ENCODE data around the gene FNDC3B. TPM values are rescaled to one million over a fixed set of nuclear protein-coding genes. Genes with fewer than 3 reads are reported as not detected.

The FNDC3B gene
- total and polyA plus RNA-seq, 2 donors from 2014 or later, result 11.8 to 185 TPM

DNA sequence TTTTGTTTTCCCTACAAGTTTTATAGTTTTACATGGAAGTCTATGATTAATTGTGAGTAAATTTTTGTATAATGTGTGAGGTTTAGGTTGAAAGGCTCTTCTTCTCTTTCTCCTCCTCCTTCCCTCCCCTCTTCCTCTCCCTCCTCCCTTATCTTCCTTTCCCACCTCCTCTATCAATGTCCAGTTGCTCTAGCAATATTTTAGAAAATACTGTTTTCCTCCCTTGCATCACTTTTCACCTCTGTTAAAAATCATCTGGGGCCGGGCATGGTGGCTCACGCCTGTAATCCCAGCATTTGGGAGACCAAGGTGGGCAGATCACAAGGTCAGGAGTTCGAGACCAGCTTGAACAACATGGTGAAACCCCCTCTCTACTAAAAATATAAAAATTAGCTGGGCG is 119.4 kb downstream of the FNDC3B start:
- Histone ChIP-seq H3K9me3 (ENCODE audit: control insufficient read depth in 2 of 3, insufficient read depth in 1 of 3, low read length in 3 of 3) (no peaks in the 10 kb centered on the region), H3K27me3 (ENCODE audit: control insufficient read depth, insufficient read depth, low read length) (no peaks in the 10 kb centered on the region), H3K27ac (ENCODE audit: low read depth in 2 of 2, low read length in 2 of 2) (no peak overlapping the region), H3K4me3 (ENCODE audit: low read length in 3 of 3) (no peak overlapping the region), H3K4me1 (ENCODE audit: control insufficient read depth in 2 of 3, insufficient read depth in 2 of 3, low read depth in 1 of 3, low read length in 3 of 3) (peaks cover 0 to 20% (median 9%) of the 10 kb centered on the region in 3 donors), H3K9ac (ENCODE audit: low read length in 3 of 3) (no peak overlapping the region), H3K36me3 (ENCODE audit: control insufficient read depth in 2 of 3, insufficient read depth in 3 of 3, low read length in 3 of 3) (no peaks in the 10 kb centered on the region)
- FAIRE-seq (no peak), DNase-seq (no peak)
- intact Hi-C loops (cut with DNase I), result no loop called here
- TF ChIP-seq, protein P1, sequence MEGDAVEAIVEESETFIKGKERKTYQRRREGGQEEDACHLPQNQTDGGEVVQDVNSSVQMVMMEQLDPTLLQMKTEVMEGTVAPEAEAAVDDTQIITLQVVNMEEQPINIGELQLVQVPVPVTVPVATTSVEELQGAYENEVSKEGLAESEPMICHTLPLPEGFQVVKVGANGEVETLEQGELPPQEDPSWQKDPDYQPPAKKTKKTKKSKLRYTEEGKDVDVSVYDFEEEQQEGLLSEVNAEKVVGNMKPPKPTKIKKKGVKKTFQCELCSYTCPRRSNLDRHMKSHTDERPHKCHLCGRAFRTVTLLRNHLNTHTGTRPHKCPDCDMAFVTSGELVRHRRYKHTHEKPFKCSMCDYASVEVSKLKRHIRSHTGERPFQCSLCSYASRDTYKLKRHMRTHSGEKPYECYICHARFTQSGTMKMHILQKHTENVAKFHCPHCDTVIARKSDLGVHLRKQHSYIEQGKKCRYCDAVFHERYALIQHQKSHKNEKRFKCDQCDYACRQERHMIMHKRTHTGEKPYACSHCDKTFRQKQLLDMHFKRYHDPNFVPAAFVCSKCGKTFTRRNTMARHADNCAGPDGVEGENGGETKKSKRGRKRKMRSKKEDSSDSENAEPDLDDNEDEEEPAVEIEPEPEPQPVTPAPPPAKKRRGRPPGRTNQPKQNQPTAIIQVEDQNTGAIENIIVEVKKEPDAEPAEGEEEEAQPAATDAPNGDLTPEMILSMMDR (IDR thresholded peaks at IDR 0.05; ENCODE audit: borderline replicate concordance, extremely low read depth, insufficient read depth), result no peak

DNA sequence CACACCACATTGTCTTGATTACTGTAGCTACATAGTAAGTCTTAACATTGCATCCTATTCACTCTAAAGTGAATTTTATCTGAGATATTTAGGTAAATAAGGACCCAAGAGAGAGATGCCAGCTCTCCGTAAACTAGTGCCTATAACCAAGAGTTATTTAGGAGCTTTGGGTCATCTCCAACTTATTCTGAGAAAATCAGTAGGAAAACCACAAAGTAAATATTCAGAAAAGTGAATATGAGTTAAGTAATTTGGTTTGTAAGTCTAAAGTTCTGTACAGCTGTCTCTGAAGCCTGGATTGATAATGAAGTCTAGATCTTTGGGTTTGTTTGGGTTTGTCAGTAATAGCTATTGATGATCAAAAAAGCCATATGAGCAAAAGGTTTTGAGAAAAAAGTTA is 120.0 kb downstream of the FNDC3B start:
- no peaks in the 10 kb centered on the region for H3K9me3 ChIP-seq (ENCODE audit: control insufficient read depth in 2 of 3, insufficient read depth in 1 of 3, low read length in 3 of 3)
- H3K4me3 ChIP-seq (ENCODE audit: low read length in 3 of 3), result no peak overlapping the region
- DNase-seq (no peak), FAIRE-seq (no peak)
- H3K27ac ChIP-seq (ENCODE audit: low read depth in 2 of 2, low read length in 2 of 2), result no peak overlapping the region
- TF ChIP-seq, protein P1 (IDR thresholded peaks at IDR 0.05; ENCODE audit: borderline replicate concordance, extremely low read depth, insufficient read depth), result no peak
- H3K27me3 ChIP-seq (ENCODE audit: control insufficient read depth, insufficient read depth, low read length), result no peaks in the 10 kb centered on the region
- no peak overlapping the region for H3K9ac ChIP-seq (ENCODE audit: low read length in 3 of 3)
- H3K36me3 ChIP-seq (ENCODE audit: control insufficient read depth in 2 of 3, insufficient read depth in 3 of 3, low read length in 3 of 3), result no peaks in the 10 kb centered on the region
- intact Hi-C loops (cut with DNase I), result no loop called here
- H3K4me1 ChIP-seq (ENCODE audit: control insufficient read depth in 2 of 3, insufficient read depth in 2 of 3, low read depth in 1 of 3, low read length in 3 of 3), result peaks cover 0 to 18% (median 7%) of the 10 kb centered on the region in 3 donors

DNA sequence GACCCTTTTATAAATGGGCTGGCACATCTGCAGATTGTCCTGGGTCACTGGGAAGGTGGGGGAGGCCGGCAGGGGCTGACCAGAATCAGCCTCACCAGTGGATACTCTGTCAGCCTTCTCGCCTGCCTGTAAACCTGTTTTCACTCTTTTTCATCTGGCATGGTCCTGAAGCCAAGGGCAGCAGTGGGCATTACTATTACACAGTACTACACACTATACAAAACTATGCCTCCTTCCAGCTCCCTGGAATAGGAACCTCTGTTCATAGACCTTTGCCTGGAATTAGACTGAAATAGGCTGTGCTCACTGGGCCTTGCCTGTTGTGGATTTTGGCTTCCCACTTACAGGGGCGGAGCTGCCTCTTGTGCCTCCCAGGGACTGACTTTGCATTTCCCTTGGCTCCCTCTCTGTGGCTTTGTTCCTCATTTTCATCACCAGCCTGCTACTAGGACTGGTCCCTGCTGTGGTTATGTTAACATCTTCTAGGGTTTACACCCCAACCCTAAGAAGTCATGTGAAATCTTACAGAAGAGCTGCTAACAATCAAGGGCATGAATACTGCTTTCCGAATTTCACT is 120.7 kb downstream of the FNDC3B start:
- Histone ChIP-seq H3K36me3 (ENCODE audit: control insufficient read depth in 2 of 3, insufficient read depth in 3 of 3, low read length in 3 of 3) (no peaks in the 10 kb centered on the region), H3K27ac (ENCODE audit: low read depth in 2 of 2, low read length in 2 of 2) (no peak overlapping the region), H3K4me1 (ENCODE audit: control insufficient read depth in 2 of 3, insufficient read depth in 2 of 3, low read depth in 1 of 3, low read length in 3 of 3) (peaks cover 0 to 18% (median 7%) of the 10 kb centered on the region in 3 donors), H3K4me3 (ENCODE audit: low read length in 3 of 3) (no peak overlapping the region), H3K9me3 (ENCODE audit: control insufficient read depth in 2 of 3, insufficient read depth in 1 of 3, low read length in 3 of 3) (no peaks in the 10 kb centered on the region), H3K9ac (ENCODE audit: low read length in 3 of 3) (no peak overlapping the region), H3K27me3 (ENCODE audit: control insufficient read depth, insufficient read depth, low read length) (no peaks in the 10 kb centered on the region)
- DNase-seq (peak in 2 of 5 donors; percentile 67 to 77), FAIRE-seq (no peak)
- intact Hi-C loops (cut with DNase I), result no loop called here
- TF ChIP-seq, protein P1 (IDR thresholded peaks at IDR 0.05; ENCODE audit: borderline replicate concordance, extremely low read depth, insufficient read depth), result no peak
